Fibroblast of lung (primary cell): ENCODE measurements around the gene BCKDK.

Source experiments
- EZH2 ChIP-seq: IDR thresholded peaks from 2 replicates; pipeline ENCODE4 v1.5.1; 2012; ENCODE audit warnings: low read length, control low read depth, mild to moderate bottlenecking; ENCODE audit errors: missing control alignments
- TF ChIP-seq, protein P1 (sequence below), 2 donors: IDR thresholded peaks in 1 of 2; conservative IDR thresholded peaks in 1 of 2; 1 replicate in 1 of 2; 2 replicates in 1 of 2; pipeline ENCODE4 v1.5.1; 2011 to 2012; ENCODE audit warnings: low read length in 2 of 2, control low read depth in 1 of 2, inconsistent platforms in 1 of 2, low read depth in 1 of 2, mild to moderate bottlenecking in 1 of 2

DNA sequence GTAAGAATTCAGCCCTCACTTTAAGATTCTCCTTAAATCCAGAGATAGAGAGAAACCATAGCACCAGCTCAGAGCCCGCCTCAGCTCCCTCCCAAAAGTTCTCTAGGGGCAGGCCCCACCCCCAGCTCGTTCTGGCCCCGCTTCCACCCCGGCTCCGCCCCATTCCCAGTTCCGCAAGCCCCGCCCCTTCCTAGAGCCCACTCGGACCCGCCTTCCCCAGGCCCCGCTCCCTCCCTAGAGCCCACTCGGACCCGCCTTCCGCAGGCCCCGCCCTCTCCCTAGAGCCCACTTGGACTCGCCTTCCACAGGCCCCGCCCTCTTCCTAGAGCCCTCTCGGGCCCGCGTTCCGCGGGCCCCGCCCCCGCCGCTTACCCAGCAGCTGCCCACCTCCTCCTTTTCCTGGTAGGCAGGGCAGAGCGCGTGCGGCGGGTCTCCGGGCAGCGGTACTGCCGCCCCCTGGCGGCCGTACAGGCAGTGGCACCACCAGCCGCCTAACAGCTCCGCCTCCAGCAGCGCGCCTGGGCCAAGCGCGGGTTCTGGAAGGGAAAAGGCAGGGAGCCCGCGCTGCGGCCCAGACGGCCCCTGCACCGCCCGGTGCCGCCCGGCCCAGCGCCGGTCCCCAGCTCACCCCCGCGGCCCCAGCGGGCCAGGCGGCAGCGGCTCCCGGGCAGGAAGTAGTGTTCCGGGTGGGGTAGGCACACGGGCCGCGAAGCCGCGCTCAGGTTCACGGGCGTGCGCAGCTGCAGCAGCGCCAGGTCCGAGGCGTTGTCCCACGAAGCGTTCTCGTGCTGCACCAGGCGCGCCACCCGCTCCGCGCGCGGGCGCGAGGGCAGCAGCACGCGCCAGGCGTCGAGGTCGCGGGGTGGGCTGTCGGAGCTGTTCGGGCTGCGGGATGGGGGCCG lies 34.2 kb downstream of the BCKDK start:
- no peak for TF ChIP-seq EZH2
- TF ChIP-seq, protein P1, sequence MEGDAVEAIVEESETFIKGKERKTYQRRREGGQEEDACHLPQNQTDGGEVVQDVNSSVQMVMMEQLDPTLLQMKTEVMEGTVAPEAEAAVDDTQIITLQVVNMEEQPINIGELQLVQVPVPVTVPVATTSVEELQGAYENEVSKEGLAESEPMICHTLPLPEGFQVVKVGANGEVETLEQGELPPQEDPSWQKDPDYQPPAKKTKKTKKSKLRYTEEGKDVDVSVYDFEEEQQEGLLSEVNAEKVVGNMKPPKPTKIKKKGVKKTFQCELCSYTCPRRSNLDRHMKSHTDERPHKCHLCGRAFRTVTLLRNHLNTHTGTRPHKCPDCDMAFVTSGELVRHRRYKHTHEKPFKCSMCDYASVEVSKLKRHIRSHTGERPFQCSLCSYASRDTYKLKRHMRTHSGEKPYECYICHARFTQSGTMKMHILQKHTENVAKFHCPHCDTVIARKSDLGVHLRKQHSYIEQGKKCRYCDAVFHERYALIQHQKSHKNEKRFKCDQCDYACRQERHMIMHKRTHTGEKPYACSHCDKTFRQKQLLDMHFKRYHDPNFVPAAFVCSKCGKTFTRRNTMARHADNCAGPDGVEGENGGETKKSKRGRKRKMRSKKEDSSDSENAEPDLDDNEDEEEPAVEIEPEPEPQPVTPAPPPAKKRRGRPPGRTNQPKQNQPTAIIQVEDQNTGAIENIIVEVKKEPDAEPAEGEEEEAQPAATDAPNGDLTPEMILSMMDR (conservative IDR thresholded peaks at IDR 0.05 in 1 of 2, IDR thresholded peaks at IDR 0.05 in 1 of 2; ENCODE audit: low read depth in 1 of 2, low read length in 2 of 2): peak; percentile 75 to 81
